Erythroblast (primary cell): ENCODE results near the gene ZNF687.

Experiments
- DNase-seq, 2 experiments: peaks; one replicate each; lab custom pipeline; 2025; lab: John Stamatoyannopoulos, UW
- GATA1 ChIP-seq: IDR thresholded peaks from 2 replicates; pipeline ENCODE4 v1.6.1; 2011; ENCODE audit warnings: low read depth, mild to moderate bottlenecking, control low read depth, low read length, moderate library complexity
- POLR2A ChIP-seq: IDR thresholded peaks from 2 replicates; pipeline ENCODE4 v1.6.1; 2011; ENCODE audit warnings: mild to moderate bottlenecking, low read length

The ZNF687 gene

GRCh38 chr1:151287767-151288500 is 5.8 kb downstream of the ZNF687 start:
- TF ChIP-seq GATA1, result no peak
- no peak for TF ChIP-seq POLR2A
- DNase-seq, result no peak

- DNase-seq, result no peak
- TF ChIP-seq GATA1, result no peak
- no peak for TF ChIP-seq POLR2A
Measured at GRCh38 chr1:151288502-151288901, 6.4 kb downstream of the ZNF687 start.

- TF ChIP-seq GATA1, result no peak
- no peak for DNase-seq
Measured at GRCh38 chr1:151289080-151289935, 7.2 kb downstream of the ZNF687 start.

GRCh38 chr1:151289991-151290708 is 8.1 kb downstream of the ZNF687 start:
- TF ChIP-seq POLR2A, result no peak
- no peak for TF ChIP-seq GATA1
- no peak for DNase-seq

- DNase-seq, result no peak
- no peak for TF ChIP-seq GATA1
- TF ChIP-seq POLR2A, result no peak
Measured at GRCh38 chr1:151290709-151291303, 8.7 kb downstream of the ZNF687 start.

GRCh38 chr1:151292207-151293030 is 10.3 kb downstream of the ZNF687 start:
- TF ChIP-seq GATA1, result no peak
- TF ChIP-seq POLR2A, result peak; percentile 43
- DNase-seq, result no peak

GRCh38 chr1:151293093-151293492 is 11.0 kb downstream of the ZNF687 start:
- DNase-seq, result no peak
- no peak for TF ChIP-seq GATA1
- TF ChIP-seq POLR2A, result peak; percentile 33

GRCh38 chr1:151294742-151295462 is 12.8 kb downstream of the ZNF687 start:
- TF ChIP-seq GATA1, result no peak
- TF ChIP-seq POLR2A, result no peak
- DNase-seq, result no peak

GRCh38 chr1:151309811-151310323 is 27.8 kb downstream of the ZNF687 start:
- TF ChIP-seq GATA1 (no peak), POLR2A (no peak)
- no peak for DNase-seq

GRCh38 chr1:151311011-151311410 is 28.9 kb downstream of the ZNF687 start:
- DNase-seq, result peak; percentile 73 to 88
- TF ChIP-seq GATA1, result no peak
- TF ChIP-seq POLR2A, result no peak

GRCh38 chr1:151311589-151312331 is 29.7 kb downstream of the ZNF687 start:
- TF ChIP-seq POLR2A, result peak; percentile 26
- no peak for TF ChIP-seq GATA1
- DNase-seq, result peak; percentile 94 to 97

- DNase-seq, result peak in 1 of 2 experiments; percentile 59
- no peak for TF ChIP-seq POLR2A
- TF ChIP-seq GATA1, result no peak
Measured at GRCh38 chr1:151312411-151312810, 30.3 kb downstream of the ZNF687 start.
